Esophagus (tissue), 2 donors: ENCODE data around the gene FBLN2. TPM values are rescaled to one million over a fixed set of nuclear protein-coding genes. Genes with fewer than 3 reads are reported as not detected.

ENCODE experiments used
- H3K27ac ChIP-seq, 2 donors: one replicate each; pipeline ENCODE4 v1.5.1; 2013; ENCODE audit warnings: low read depth in 2 of 2, mild to moderate bottlenecking in 2 of 2, inconsistent platforms in 1 of 2, low read length in 1 of 2, moderate library complexity in 1 of 2
- H3K27me3 ChIP-seq, 2 donors: one replicate each; pipeline ENCODE4 v1.6.1; 2013; ENCODE audit warnings: low read length in 2 of 2, control low read depth in 1 of 2, mild to moderate bottlenecking in 1 of 2; ENCODE audit not compliant: insufficient read depth in 2 of 2, control insufficient read depth in 1 of 2
- H3K36me3 ChIP-seq, 2 donors: one replicate each; pipeline ENCODE4 v1.6.1; 2013; ENCODE audit warnings: low read length in 1 of 2; ENCODE audit not compliant: control insufficient read depth in 2 of 2, insufficient read depth in 2 of 2
- H3K4me1 ChIP-seq, 2 donors: one replicate each; pipeline ENCODE4 v1.6.1; 2013; ENCODE audit warnings: low read length in 1 of 2; ENCODE audit not compliant: control insufficient read depth in 2 of 2, insufficient read depth in 2 of 2
- H3K4me3 ChIP-seq, 2 donors: one replicate each; pipeline ENCODE4 v1.5.1; 2013; ENCODE audit warnings: low read length in 2 of 2, mild to moderate bottlenecking in 2 of 2, low read depth in 1 of 2, moderate library complexity in 1 of 2
- H3K9me3 ChIP-seq, 2 donors: one replicate each; pipeline ENCODE4 v1.6.1; 2013; ENCODE audit warnings: mild to moderate bottlenecking in 2 of 2, low read depth in 1 of 2, low read length in 1 of 2, moderate library complexity in 1 of 2; ENCODE audit not compliant: control insufficient read depth in 2 of 2, insufficient read depth in 1 of 2
- WGBS, 2 donors: extraction: QIAGEN DNeasy Blood & Tissue Kit; methylation state at CpG; one replicate each; pipeline ENCODE4 v1.1.7; 2013; 5-methylcytosine and 5-hydroxymethylcytosine counted together
- polyA plus RNA-seq, 2 donors: library from polyadenylated mRNA; stranded (reverse); fragments of 200-250 nt; gene quantifications; one replicate each; pipeline ENCODE4 v1.2.3, GENCODE V29; 2013
- donor health status: healthy with polysubstance abuse.
- donor health status: Bipolar disorder and iron deficiency.

FBLN2 gene
- polyA plus RNA-seq, 2 donors: 2.7 to 6.0 TPM

- Histone ChIP-seq H3K27me3 (no peaks in the 10 kb centered on the region), H3K4me1 (no peaks in the 10 kb centered on the region), H3K9me3 (no peaks in the 10 kb centered on the region), H3K4me3 (no peak overlapping the region), H3K27ac (no peak overlapping the region), H3K36me3 (no peaks in the 10 kb centered on the region)
- WGBS, 2 donors: 90 to 91% methylated on average over 21 to 22 of the region's 22 CpGs
These were observed 113.4 kb downstream of the FBLN2 start for GRCh38 chr3:13662238-13662847.

- no peaks in the 10 kb centered on the region for H3K36me3 ChIP-seq
- no peaks in the 10 kb centered on the region for H3K9me3 ChIP-seq
- WGBS, 2 donors: 87 to 91% methylated on average over 15 to 16 of the region's 16 CpGs
- H3K4me3 ChIP-seq: no peak overlapping the region
- H3K4me1 ChIP-seq: no peaks in the 10 kb centered on the region
- no peak overlapping the region for H3K27ac ChIP-seq
- no peaks in the 10 kb centered on the region for H3K27me3 ChIP-seq
These were observed 115.0 kb downstream of the FBLN2 start for GRCh38 chr3:13663781-13664535.

- Histone ChIP-seq H3K9me3 (peaks cover 0 to 3% of the 10 kb centered on the region in 2 donors), H3K27ac (no peak overlapping the region), H3K4me1 (no peaks in the 10 kb centered on the region), H3K27me3 (no peaks in the 10 kb centered on the region), H3K36me3 (no peaks in the 10 kb centered on the region), H3K4me3 (no peak overlapping the region)
- WGBS, 2 donors: 46 to 60% methylated on average over 15 to 16 of the region's 16 CpGs
These were observed 116.8 kb downstream of the FBLN2 start for GRCh38 chr3:13665582-13666226.

GRCh38 chr3:13666227-13666619 lies 117.3 kb downstream of the FBLN2 start:
- peaks cover 0 to 3% of the 10 kb centered on the region in 2 donors for H3K9me3 ChIP-seq
- H3K27ac ChIP-seq: no peak overlapping the region
- no peaks in the 10 kb centered on the region for H3K36me3 ChIP-seq
- 59 to 63% methylated on average over 4 of the region's 4 CpGs for WGBS, 2 donors
- H3K4me3 ChIP-seq: no peak overlapping the region
- H3K4me1 ChIP-seq: no peaks in the 10 kb centered on the region
- no peaks in the 10 kb centered on the region for H3K27me3 ChIP-seq

GRCh38 chr3:13666781-13667709 lies 118.1 kb downstream of the FBLN2 start:
- Histone ChIP-seq H3K27me3 (no peaks in the 10 kb centered on the region), H3K4me3 (no peak overlapping the region), H3K9me3 (peaks cover 0 to 3% of the 10 kb centered on the region in 2 donors), H3K36me3 (no peaks in the 10 kb centered on the region), H3K4me1 (no peaks in the 10 kb centered on the region), H3K27ac (no peak overlapping the region)
- WGBS, 2 donors: 57 to 66% methylated on average over 18 of the region's 18 CpGs

GRCh38 chr3:13668136-13668535 lies 119.2 kb downstream of the FBLN2 start:
- no peaks in the 10 kb centered on the region for H3K27me3 ChIP-seq

GRCh38 chr3:13669457-13669856 lies 120.5 kb downstream of the FBLN2 start:
- no peaks in the 10 kb centered on the region for H3K27me3 ChIP-seq
- H3K9me3 ChIP-seq: peaks cover 0 to 3% of the 10 kb centered on the region in 2 donors
- no peak overlapping the region for H3K4me3 ChIP-seq
- WGBS, 2 donors: 56 to 64% methylated on average over 1 of the region's 1 CpG
- no peaks in the 10 kb centered on the region for H3K36me3 ChIP-seq
- no peak overlapping the region for H3K27ac ChIP-seq
- H3K4me1 ChIP-seq: no peaks in the 10 kb centered on the region

More at GRCh38 chr3:13668136-13668535, 119.2 kb downstream of the FBLN2 start:
- Histone ChIP-seq H3K4me1 (no peaks in the 10 kb centered on the region), H3K9me3 (peaks cover 0 to 3% of the 10 kb centered on the region in 2 donors), H3K27ac (no peak overlapping the region), H3K4me3 (no peak overlapping the region), H3K36me3 (no peaks in the 10 kb centered on the region)
- 56 to 65% methylated on average over 5 of the region's 5 CpGs for WGBS, 2 donors

GRCh38 chr3:13670292-13670691 lies 121.4 kb downstream of the FBLN2 start:
- Histone ChIP-seq H3K27me3 (no peaks in the 10 kb centered on the region), H3K36me3 (no peaks in the 10 kb centered on the region), H3K4me1 (no peaks in the 10 kb centered on the region), H3K27ac (no peak overlapping the region), H3K4me3 (no peak overlapping the region), H3K9me3 (peaks cover 0 to 3% of the 10 kb centered on the region in 2 donors)
- 84 to 85% methylated on average over 4 of the region's 4 CpGs for WGBS, 2 donors
